ENCODE measurements around the gene LRRC8B. TPM values are rescaled to one million over a fixed set of nuclear protein-coding genes. Genes with fewer than 3 reads are reported as not detected.

Gene LRRC8B
- total and polyA plus RNA-seq, 2 of the 8 experiments (the other 6 are each of a cell fraction or from before 2014, with no cell fraction given): 18.4 to 29.2 TPM

DNA sequence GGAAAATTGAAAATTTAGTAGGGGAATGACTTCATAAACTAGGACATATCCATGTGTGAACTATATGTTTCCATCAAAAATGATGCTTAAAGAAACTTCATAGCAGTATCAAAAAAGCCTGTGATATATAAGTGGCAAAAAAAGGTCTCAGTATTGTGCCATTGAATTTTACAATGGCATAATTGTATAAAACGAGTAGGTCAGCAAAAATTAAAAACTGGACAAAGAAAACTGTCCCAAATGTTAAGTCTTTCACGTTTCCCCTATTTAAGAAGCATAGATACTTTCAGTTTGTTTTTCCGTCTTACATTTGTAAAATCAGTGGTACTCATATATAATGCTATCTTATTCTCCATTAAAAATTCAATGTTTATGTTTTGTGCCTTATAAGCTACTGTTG, 43.2 kb downstream of the LRRC8B start:
- Histone ChIP-seq H3K56ac (replicated peaks; ENCODE audit: insufficient read length, low read depth, low read length) (no peak overlapping the region), H4K20me1 (replicated peaks in 1 of 2; ENCODE audit: control insufficient read depth in 1 of 2, insufficient read depth in 2 of 2, low read length in 2 of 2) (peaks cover 0 to 5% of the 10 kb centered on the region in 2 experiments), H4K5ac (ENCODE audit: insufficient read length, low read depth, low read length) (no peak overlapping the region), H2BK15ac (ENCODE audit: low read length) (no peak overlapping the region), H2BK120ac (replicated peaks; ENCODE audit: low read depth, low read length) (no peak overlapping the region), H3K18ac (ENCODE audit: extremely low read depth, low read length) (no peak overlapping the region), H3K23me2 (ENCODE audit: low read depth, low read length) (no peaks in the 10 kb centered on the region), H3K4me2 (ENCODE audit: insufficient read depth in 1 of 2, low read depth in 2 of 2, low read length in 2 of 2) (no peak overlapping the region), H2AK5ac (ENCODE audit: low read depth, low read length) (no peak overlapping the region), H3K23ac (ENCODE audit: insufficient read length) (no peak overlapping the region), H3K79me1 (ENCODE audit: low read depth, low read length) (no peaks in the 10 kb centered on the region), H3K14ac (ENCODE audit: insufficient read length) (no peak overlapping the region), H3K9ac (replicated peaks in 1 of 4; ENCODE audit: extremely low read depth in 1 of 4, low read depth in 3 of 4, low read length in 3 of 4) (no peak overlapping the region), H2BK5ac (ENCODE audit: low read depth, low read length) (no peak overlapping the region), H3K36me3 (ENCODE audit: control insufficient read depth in 2 of 4, insufficient read depth in 4 of 4, low read length in 3 of 4) (peaks cover 0 to 4% (median 2%) of the 10 kb centered on the region in 4 experiments; a peak in 3 of 8 replicates), H3K79me2 (ENCODE audit: control insufficient read depth in 1 of 2, insufficient read depth in 2 of 2, low read length in 2 of 2) (peaks cover 0 to 35% of the 10 kb centered on the region in 2 experiments; a peak in 3 of 4 replicates), H3K4ac (replicated peaks; ENCODE audit: insufficient read length, low read depth, low read length) (no peak overlapping the region), H3K27me3 (replicated peaks in 1 of 4; ENCODE audit: control insufficient read depth in 3 of 4, extremely low read depth in 1 of 4, insufficient read depth in 3 of 4, low read length in 3 of 4) (no peaks in the 10 kb centered on the region), H3K4me3 (ENCODE audit: extremely low read depth in 1 of 4, insufficient read depth in 2 of 4, low read depth in 3 of 4, low read length in 4 of 4) (no peak overlapping the region), H2BK12ac (ENCODE audit: low read depth, low read length) (no peak overlapping the region), H3K9me3 (ENCODE audit: insufficient read depth in 2 of 2, low read depth in 1 of 2, low read length in 1 of 2) (no peaks in the 10 kb centered on the region), H2BK20ac (ENCODE audit: low read length) (no peak overlapping the region), H4K8ac (ENCODE audit: extremely low read depth, insufficient read depth, low read length) (no peak overlapping the region), H2AFZ (ENCODE audit: low read length) (no peak overlapping the region), H3K4me1 (replicated peaks in 1 of 4; ENCODE audit: control insufficient read depth in 3 of 4, insufficient read depth in 4 of 4, low read length in 3 of 4) (peaks cover 4 to 11% (median 9%) of the 10 kb centered on the region in 4 experiments; a peak in 6 of 7 replicates), H4K91ac (replicated peaks; ENCODE audit: insufficient read length, low read length) (no peak overlapping the region), H3K27ac (ENCODE audit: low read depth, low read length) (no peak overlapping the region)
- DNase-seq (ENCODE audit: low read depth in 1 of 2, low spot score in 2 of 2) (no peak), FAIRE-seq (no peak)
- ChIA-PET CTCF (ENCODE audit: partially characterized antibody) (interaction anchor here (0.5 to 1.3 kb wide), 2 partner anchors 14 to 56 kb away, joined by 3 read pairs; no protein-coding TSS in a partner anchor), POLR2A (ENCODE audit: partially characterized antibody) (interaction anchor here (1.4 kb wide), 1 partner anchor 10 kb away, joined by 4 read pairs; no protein-coding TSS in a partner anchor)
- 89% methylated on average over 3 of the region's 3 CpGs; no CpG with 5 or more reads in 1 of the 2 experiments for WGBS, 2 experiments (ENCODE audit: extremely low coverage in 1 of 2, insufficient coverage in 1 of 2, insufficient read length in 1 of 2, insufficient replicate concordance in 2 of 2, low coverage in 1 of 2, low lambda C conversion rate in 2 of 2, missing lambda C conversion rate in 1 of 2)
- TF ChIP-seq CREB1 (IDR thresholded peaks at IDR 0.05): no peak

Measured in H1 (cell line).